ENCODE results near the gene TLN1. TPM values are rescaled to one million over a fixed set of nuclear protein-coding genes. Genes with fewer than 3 reads are reported as not detected.
A peak's percentile ranks its signal among the peaks of the same experiment; 100 is the strongest.

Gene TLN1
- total RNA-seq (2014; rRNA removed; shearing (Covaris generic)) (87.5 and 98.8 TPM in 2 replicates), total RNA-seq (2022) (169 and 177 TPM in 2 replicates), Bru-seq, nascent RNA (percentile 73 among the genes with signal in this experiment), BruChase-seq, experiment 1, labeled RNA remaining after a 6-hour chase (percentile 93 among the genes with signal in this experiment), BruChase-seq, experiment 2, labeled RNA remaining after a 2-hour chase (percentile 81 among the genes with signal in this experiment)
- long read RNA-seq, full-length matches to known transcripts, result 25 of 129 reads
- long read RNA-seq, partial matches to known transcripts, result 89 of 129 reads
- long read RNA-seq, other reads (novel, unspliced or antisense), result 15 of 129 reads

DNA sequence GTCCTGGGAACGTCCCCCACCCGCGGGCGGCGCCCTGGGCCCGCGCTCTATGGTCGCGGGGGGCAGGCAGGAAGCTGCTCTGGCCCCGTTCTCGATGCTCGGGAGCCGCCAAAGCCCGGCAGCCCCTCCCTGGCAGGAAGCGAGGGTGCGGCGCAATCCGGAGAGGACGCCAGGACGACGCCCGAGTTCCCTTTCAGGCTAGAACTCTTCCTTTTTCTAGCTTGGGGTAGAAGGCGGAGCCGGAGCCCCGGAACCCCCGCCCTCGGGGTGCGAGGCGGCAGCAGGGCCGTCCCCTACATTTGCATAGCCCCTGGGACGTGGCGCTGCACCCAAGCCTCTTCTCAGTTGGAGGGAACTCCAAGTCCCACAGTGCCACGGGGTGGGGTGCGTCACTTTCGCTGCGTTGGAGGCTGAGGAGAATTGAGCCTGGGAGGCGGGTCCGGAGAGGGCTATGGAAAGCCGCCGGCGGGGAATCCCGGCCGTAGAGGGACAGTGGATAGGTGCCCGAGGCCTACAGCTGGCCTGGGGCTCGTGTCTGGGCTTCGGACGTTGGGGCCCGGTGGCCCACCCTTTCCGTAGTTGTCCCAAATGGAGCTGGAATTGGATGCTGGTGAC, at the start of gene TLN1, which contains the start of gene CREB3:
TSS of gene TLN1 (minus strand) at position 11 of the 615 bp plus-strand sequence. CDS start 6,501 bp downstream, outside the sequence.
TSS of gene CREB3 (plus strand) at position 482 of the 615 bp plus-strand sequence. CDS start at position 589, 107 bp downstream.
- Histone ChIP-seq H3K4me1 (ENCODE audit: insufficient read depth, low read length, poor library complexity, severe bottlenecking) (peaks cover 56% of the 10 kb centered on the region), H3K9me2 (ENCODE audit: insufficient read depth, low read length) (no peaks in the 10 kb centered on the region), H3K27ac (ENCODE audit: low read depth, low read length, poor library complexity, severe bottlenecking) (peak within 1 kb of the TSS; percentile 77), H2AFZ (ENCODE audit: low read length) (peak within 1 kb of the TSS; percentile 81), H4K20me1 (ENCODE audit: insufficient read depth, low read length) (peaks cover 13% of the 10 kb centered on the region; the same call in 1 of the 2 replicates), H3K36me3 (ENCODE audit: insufficient read depth, low read length) (peaks cover 32% of the 10 kb centered on the region; the same call in 1 of the 2 replicates), H3K4me2 (ENCODE audit: low read length) (peak within 1 kb of the TSS; percentile 97), H3K4me3 (ENCODE audit: low read depth, low read length, poor library complexity, severe bottlenecking) (peak within 1 kb of the TSS; percentile 89), H3K9me3 (ENCODE audit: low read length) (no peaks in the 10 kb centered on the region), H3K79me2 (ENCODE audit: insufficient read depth, low read depth, low read length) (peaks cover 45% of the 10 kb centered on the region)
- no peak for TF ChIP-seq EZH2phosphoT487 (IDR thresholded peaks at IDR 0.05; ENCODE audit: borderline replicate concordance, low read depth, low read length)
- TF ChIP-seq, protein P1, sequence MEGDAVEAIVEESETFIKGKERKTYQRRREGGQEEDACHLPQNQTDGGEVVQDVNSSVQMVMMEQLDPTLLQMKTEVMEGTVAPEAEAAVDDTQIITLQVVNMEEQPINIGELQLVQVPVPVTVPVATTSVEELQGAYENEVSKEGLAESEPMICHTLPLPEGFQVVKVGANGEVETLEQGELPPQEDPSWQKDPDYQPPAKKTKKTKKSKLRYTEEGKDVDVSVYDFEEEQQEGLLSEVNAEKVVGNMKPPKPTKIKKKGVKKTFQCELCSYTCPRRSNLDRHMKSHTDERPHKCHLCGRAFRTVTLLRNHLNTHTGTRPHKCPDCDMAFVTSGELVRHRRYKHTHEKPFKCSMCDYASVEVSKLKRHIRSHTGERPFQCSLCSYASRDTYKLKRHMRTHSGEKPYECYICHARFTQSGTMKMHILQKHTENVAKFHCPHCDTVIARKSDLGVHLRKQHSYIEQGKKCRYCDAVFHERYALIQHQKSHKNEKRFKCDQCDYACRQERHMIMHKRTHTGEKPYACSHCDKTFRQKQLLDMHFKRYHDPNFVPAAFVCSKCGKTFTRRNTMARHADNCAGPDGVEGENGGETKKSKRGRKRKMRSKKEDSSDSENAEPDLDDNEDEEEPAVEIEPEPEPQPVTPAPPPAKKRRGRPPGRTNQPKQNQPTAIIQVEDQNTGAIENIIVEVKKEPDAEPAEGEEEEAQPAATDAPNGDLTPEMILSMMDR (conservative IDR thresholded peaks at IDR 0.05; ENCODE audit: low read length), result peak; percentile 65
- intact Hi-C loops (cut with micrococcal nuclease; ENCODE audit: unreplicated experiment), result loop anchor here (1.0 to 10.0 kb wide), 6 partner anchors 25 to 657 kb away; partner anchors contain the start of genes FANCG, SPAG8 and VCP
- DNase-seq (ENCODE audit: low spot score), result peak; percentile 99
- BruUV-seq (replicated peaks), result no TSS peak
- CTCF ChIA-PET (ENCODE audit: unreplicated experiment), result interaction anchor here (1.2 to 2.1 kb wide), 3 partner anchors 15 to 129 kb away, joined by 3 to 8 read pairs (median 3); no protein-coding TSS in a partner anchor
- POLR2A ChIA-PET, result interaction anchor here (0.5 to 3.9 kb wide), 16 partner anchors 10 to 646 kb away, joined by 3 to 38 read pairs (median 4); partner anchors contain the start of genes CCDC107, GBA2, HINT2 and RGP1

DNA sequence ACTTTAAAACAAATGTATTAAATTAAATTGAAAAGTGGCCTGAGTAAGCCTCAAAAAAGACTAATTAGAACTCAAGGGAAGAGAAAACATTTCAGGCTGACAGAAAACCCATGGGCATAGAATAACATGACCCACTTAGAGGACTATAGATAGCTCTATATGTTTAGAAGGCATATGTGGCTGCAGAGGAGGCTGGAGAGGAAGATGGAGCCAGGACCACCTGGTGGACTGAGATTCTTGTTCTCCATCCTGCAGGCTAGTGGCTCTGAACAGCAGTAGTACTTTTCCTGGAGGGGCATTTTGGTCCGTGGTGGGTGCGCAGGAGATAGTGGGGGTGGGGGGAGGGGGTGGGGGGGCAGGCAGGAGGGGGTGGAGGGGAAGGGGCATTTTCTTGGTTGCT, 49.1 kb upstream of the TLN1 start:
- intact Hi-C loops (cut with micrococcal nuclease; ENCODE audit: unreplicated experiment), result no loop called here
- Histone ChIP-seq H3K4me3 (ENCODE audit: low read depth, low read length, poor library complexity, severe bottlenecking) (no peak overlapping the region), H4K20me1 (ENCODE audit: insufficient read depth, low read length) (no peaks in the 10 kb centered on the region), H3K79me2 (ENCODE audit: insufficient read depth, low read depth, low read length) (no peaks in the 10 kb centered on the region; the same call in 1 of the 2 replicates), H3K27ac (ENCODE audit: low read depth, low read length, poor library complexity, severe bottlenecking) (no peak overlapping the region), H3K36me3 (ENCODE audit: insufficient read depth, low read length) (peaks cover 12% of the 10 kb centered on the region), H3K4me1 (ENCODE audit: insufficient read depth, low read length, poor library complexity, severe bottlenecking) (peaks cover 37% of the 10 kb centered on the region), H3K4me2 (ENCODE audit: low read length) (no peak overlapping the region), H3K9me2 (ENCODE audit: insufficient read depth, low read length) (no peaks in the 10 kb centered on the region), H3K9me3 (ENCODE audit: low read length) (no peaks in the 10 kb centered on the region), H2AFZ (ENCODE audit: low read length) (no peak overlapping the region)
- TF ChIP-seq, protein P1 (conservative IDR thresholded peaks at IDR 0.05; ENCODE audit: low read length), result no peak
- no peak for TF ChIP-seq EZH2phosphoT487 (IDR thresholded peaks at IDR 0.05; ENCODE audit: borderline replicate concordance, low read depth, low read length)
- BruUV-seq (replicated peaks), result no TSS peak
- DNase-seq (ENCODE audit: low spot score), result no peak
- ChIA-PET CTCF (ENCODE audit: unreplicated experiment) (no interaction called here), POLR2A (interaction anchor here (1.0 kb wide), 1 partner anchor 135 kb away, joined by 3 read pairs; no protein-coding TSS in a partner anchor)

All from OCI-LY7 (cell line).